Endodermal cell (in vitro differentiated cells): Measurements from ENCODE around the gene RTL9. TPM values are rescaled to one million over a fixed set of nuclear protein-coding genes. Genes with fewer than 3 reads are reported as not detected.

Experiments
- DNase-seq: peaks from one replicate; pipeline ENCODE4 v3.0.0-alpha.2; 2017
- H3K27ac ChIP-seq: 2 replicates; pipeline ENCODE4 v1.5.1; 2013; ENCODE audit warnings: mild to moderate bottlenecking, low read depth, low read length, moderate library complexity
- H3K27me3 ChIP-seq: 2 replicates; pipeline ENCODE4 v1.6.1; 2013; ENCODE audit warnings: mild to moderate bottlenecking, low read length, moderate library complexity; ENCODE audit not compliant: insufficient read depth, control insufficient read depth, poor library complexity, severe bottlenecking
- H3K36me3 ChIP-seq: 2 replicates; pipeline ENCODE4 v1.7.0; 2013; ENCODE audit warnings: mild to moderate bottlenecking, low read length, moderate library complexity; ENCODE audit not compliant: control insufficient read depth, insufficient read depth
- H3K4me1 ChIP-seq: one replicate; pipeline ENCODE4 v1.7.0; 2013; ENCODE audit warnings: low read length; ENCODE audit not compliant: control insufficient read depth, insufficient read depth
- H3K4me3 ChIP-seq: 2 replicates; pipeline ENCODE4 v1.5.1; 2013; ENCODE audit warnings: mild to moderate bottlenecking, low read length, moderate library complexity
- H3K9ac ChIP-seq: 2 replicates; pipeline ENCODE4 v1.6.1; 2013; ENCODE audit warnings: mild to moderate bottlenecking, low read length, moderate library complexity; ENCODE audit not compliant: poor library complexity, severe bottlenecking; ENCODE audit errors: extremely low read depth
- H3K9me3 ChIP-seq: 2 replicates; pipeline ENCODE4 v1.6.1; 2013; ENCODE audit warnings: mild to moderate bottlenecking, low read length, moderate library complexity; ENCODE audit not compliant: control insufficient read depth
- H3K27ac Mint-ChIP-seq: 2 replicates; pipeline ENCODE4 v1.8.0; 2020; ENCODE audit warnings: mixed read lengths
- H3K27me3 Mint-ChIP-seq: 2 replicates; pipeline ENCODE4 v1.8.0; 2021; ENCODE audit warnings: mild to moderate bottlenecking, mixed read lengths; ENCODE audit not compliant: insufficient read depth
- H3K36me3 Mint-ChIP-seq: 2 replicates; pipeline ENCODE4 v1.8.0; 2020; ENCODE audit warnings: low read depth, mixed read lengths
- H3K4me1 Mint-ChIP-seq: 2 replicates; pipeline ENCODE4 v1.8.0; 2020; ENCODE audit warnings: mixed read lengths
- H3K4me3 Mint-ChIP-seq: 2 replicates; pipeline ENCODE4 v1.8.0; 2020; ENCODE audit warnings: mild to moderate bottlenecking, moderate library complexity, mixed read lengths
- H3K9me3 Mint-ChIP-seq: 2 replicates; pipeline ENCODE4 v1.8.0; 2020; ENCODE audit warnings: mild to moderate bottlenecking, mixed read lengths
- CTCF ChIP-seq: fragments of 200-600 bp; sonication (generic); conservative IDR thresholded peaks from 2 replicates; pipeline ENCODE4 v1.5.0; 2021; ENCODE audit warnings: antibody characterized with exemption, mild to moderate bottlenecking
- WGBS, 2 experiments: methylation state at CpG; one replicate each; pipeline versions ENCODE4 v1.1.5 to v1.1.7; 2013; ENCODE audit warnings: missing lambda C conversion rate in 2 of 2, mixed read lengths in 1 of 2; ENCODE audit not compliant: insufficient coverage in 1 of 2, insufficient read length in 1 of 2; 5-methylcytosine and 5-hydroxymethylcytosine counted together
- total RNA-seq, 2 donors: library from RNA; stranded (reverse); fragmentation: NEBNext Ultra II Directional in 1 of 2; extraction: Animal tissue kit (Norgen Biotek cat#: 25700) in 1 of 2; gene quantifications; 2 replicates in 1 of 2; 3 replicates in 1 of 2; pipeline ENCODE4 v1.2.1, GENCODE V29; 2021

The RTL9 gene
- total RNA-seq, 2 donors from 2014 or later, result 0.29 TPM

GRCh38 chrX:110363244-110363643, 4.6 kb downstream of the RTL9 start:
- H3K36me3 Mint-ChIP-seq, result no peaks in the 10 kb centered on the region
- H3K27ac ChIP-seq, result no peak overlapping the region
- no peak overlapping the region for H3K27ac Mint-ChIP-seq

DNA sequence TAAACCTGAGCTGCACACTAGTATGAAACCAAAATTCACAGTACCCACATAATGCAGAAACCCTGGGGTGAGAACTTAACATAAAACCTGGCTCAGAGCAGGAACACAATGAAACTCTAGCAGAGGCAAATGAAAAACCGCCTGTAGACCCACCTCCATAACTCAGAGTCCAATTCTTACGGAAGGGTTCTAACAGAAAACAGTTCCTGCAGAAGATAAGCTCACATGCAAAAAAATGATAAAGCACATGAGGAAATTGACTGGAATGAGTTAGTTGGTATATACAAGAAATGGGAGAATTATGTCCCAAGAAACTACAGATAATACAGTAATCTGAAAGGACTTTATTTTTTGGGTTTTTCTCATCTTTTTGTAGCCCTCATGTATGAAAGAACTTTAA, 14.7 kb downstream of the RTL9 start:
- H3K4me1 ChIP-seq, result peaks cover 3% of the 10 kb centered on the region
- WGBS, 2 experiments, result 91% methylated on average over 2 of the region's 2 CpGs; no CpG with 5 or more reads in 1 of the 2 experiments
- Mint-ChIP-seq H3K4me3 (no peak overlapping the region), H3K4me1 (peaks cover 13% of the 10 kb centered on the region), H3K36me3 (no peaks in the 10 kb centered on the region), H3K9me3 (no peaks in the 10 kb centered on the region), H3K27me3 (no peaks in the 10 kb centered on the region), H3K27ac (no peak overlapping the region)
- no peaks in the 10 kb centered on the region for H3K9me3 ChIP-seq
- no peaks in the 10 kb centered on the region for H3K27me3 ChIP-seq
- no peak overlapping the region for H3K4me3 ChIP-seq
- H3K36me3 ChIP-seq, result no peaks in the 10 kb centered on the region
- H3K27ac ChIP-seq, result no peak overlapping the region
- no peak for TF ChIP-seq CTCF
- DNase-seq, result no peak
- H3K9ac ChIP-seq, result no peak overlapping the region

More at GRCh38 chrX:110363244-110363643, 4.6 kb downstream of the RTL9 start:
- no peak overlapping the region for H3K4me3 ChIP-seq
- 100% methylated on average over 1 of the region's 1 CpG; no CpG with 5 or more reads in 1 of the 2 experiments for WGBS, 2 experiments
- Mint-ChIP-seq H3K4me3 (no peak overlapping the region), H3K27me3 (no peaks in the 10 kb centered on the region), H3K4me1 (peaks cover 7% of the 10 kb centered on the region), H3K9me3 (no peaks in the 10 kb centered on the region)
- TF ChIP-seq CTCF, result no peak
- H3K27me3 ChIP-seq, result no peaks in the 10 kb centered on the region
- H3K9me3 ChIP-seq, result no peaks in the 10 kb centered on the region
- DNase-seq, result no peak
- H3K36me3 ChIP-seq, result no peaks in the 10 kb centered on the region
- H3K9ac ChIP-seq, result no peak overlapping the region
- no peaks in the 10 kb centered on the region for H3K4me1 ChIP-seq

- 92 to 100% methylated on average over 1 of the region's 1 CpG for WGBS, 2 experiments
- Mint-ChIP-seq H3K36me3 (no peaks in the 10 kb centered on the region), H3K27ac (no peak overlapping the region), H3K4me3 (no peak overlapping the region), H3K27me3 (no peaks in the 10 kb centered on the region), H3K9me3 (no peaks in the 10 kb centered on the region), H3K4me1 (peaks cover 13% of the 10 kb centered on the region)
- TF ChIP-seq CTCF, result no peak
- no peak overlapping the region for H3K9ac ChIP-seq
- no peaks in the 10 kb centered on the region for H3K36me3 ChIP-seq
- DNase-seq, result no peak
- peaks cover 3% of the 10 kb centered on the region for H3K4me1 ChIP-seq
- no peak overlapping the region for H3K27ac ChIP-seq
- no peaks in the 10 kb centered on the region for H3K9me3 ChIP-seq
- H3K27me3 ChIP-seq, result no peaks in the 10 kb centered on the region
- no peak overlapping the region for H3K4me3 ChIP-seq
These were observed 15.9 kb downstream of the RTL9 start for GRCh38 chrX:110374559-110374958.
